Activated CD8-positive, alpha-beta memory T cell treated with anti-CD3 and anti-CD28 coated beads, Interleukin-2, amount 50 U/mL, for 24 hours (primary cell): Measurements from ENCODE around the gene GALM.
"Not testable (repeated sequence)": the region's sequence is repeated elsewhere in the genome, so short reads cannot be mapped to it uniquely, and the experiment has no call there.

Experiments
- DNase-seq: peaks from one replicate; pipeline ENCODE4 v3.0.0-alpha.2; 2020; ENCODE audit errors: extremely low read depth

The GALM gene

GRCh38 chr2:38650012-38650411 lies 15.9 kb upstream of the GALM start:
- no peak for DNase-seq

DNA sequence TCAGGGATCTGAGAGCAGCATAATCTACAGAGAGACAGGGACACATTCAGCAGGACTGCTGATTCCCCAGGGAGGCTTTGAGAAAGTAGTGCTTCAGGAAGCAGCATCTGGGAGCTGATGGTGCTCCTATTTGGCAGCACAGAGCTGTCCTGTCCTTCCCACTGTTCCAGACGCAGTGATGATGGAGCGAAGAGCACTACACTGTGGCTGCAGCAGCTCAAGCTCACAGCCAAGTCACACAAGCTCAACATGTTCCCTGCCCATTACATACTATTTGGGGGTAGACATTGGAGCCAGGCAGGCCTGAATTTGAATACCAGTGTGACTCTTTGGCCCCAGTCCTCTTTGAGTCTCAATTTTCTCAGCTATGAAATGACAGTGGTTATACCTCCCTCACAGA lies 15.2 kb upstream of the GALM start:
- DNase-seq = no peak

DNA sequence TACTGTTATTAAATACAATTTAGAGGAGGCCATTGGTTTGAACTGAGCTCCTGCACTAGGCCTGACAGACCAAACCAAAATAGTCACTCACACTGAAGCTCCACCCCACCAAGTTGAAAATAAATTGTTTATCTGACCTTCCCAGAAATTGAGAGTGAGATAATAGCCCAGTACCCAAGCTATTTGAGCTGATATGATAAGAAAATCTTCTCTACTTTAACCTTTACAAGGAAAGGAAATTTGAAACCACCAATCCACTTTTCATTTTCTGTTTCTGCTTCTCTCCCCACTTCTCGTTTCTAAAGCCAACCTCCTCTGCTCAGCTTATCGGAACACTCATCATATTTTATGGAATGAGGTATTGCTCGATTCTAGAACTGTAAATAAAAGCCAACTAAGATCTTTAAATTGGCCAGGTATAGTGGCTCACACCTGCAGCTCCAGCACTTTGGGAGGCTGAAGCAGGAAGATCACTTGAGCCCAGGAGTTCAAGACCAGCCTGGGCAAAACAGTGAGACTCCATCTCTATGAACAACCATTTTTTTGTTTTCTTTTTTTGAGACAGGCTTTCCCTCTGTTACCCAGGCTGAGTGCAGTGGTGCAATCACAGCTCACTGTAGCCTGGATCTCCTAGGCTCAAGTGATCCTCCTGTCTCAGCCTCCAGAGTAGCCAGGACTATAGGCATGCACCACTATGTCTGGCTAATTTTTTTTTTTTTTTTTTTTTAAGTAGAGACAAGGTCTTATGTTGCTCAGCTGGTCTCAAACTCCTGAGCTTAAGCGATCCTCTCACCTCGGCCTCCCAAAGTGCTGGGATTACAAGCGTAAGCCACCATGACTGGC lies 13.3 kb upstream of the GALM start:
- no peak for DNase-seq

GRCh38 chr2:38653380-38653714 lies 12.6 kb upstream of the GALM start:
- no peak for DNase-seq

GRCh38 chr2:38653715-38654527 lies 12.0 kb upstream of the GALM start:
- peak; percentile 42 for DNase-seq

GRCh38 chr2:38654528-38655381 lies 11.2 kb upstream of the GALM start:
- DNase-seq = no peak

GRCh38 chr2:38655441-38655840 lies 10.5 kb upstream of the GALM start:
- no peak for DNase-seq

- DNase-seq = no peak
Measured at GRCh38 chr2:38656866-38657480, 8.9 kb upstream of the GALM start.

DNA sequence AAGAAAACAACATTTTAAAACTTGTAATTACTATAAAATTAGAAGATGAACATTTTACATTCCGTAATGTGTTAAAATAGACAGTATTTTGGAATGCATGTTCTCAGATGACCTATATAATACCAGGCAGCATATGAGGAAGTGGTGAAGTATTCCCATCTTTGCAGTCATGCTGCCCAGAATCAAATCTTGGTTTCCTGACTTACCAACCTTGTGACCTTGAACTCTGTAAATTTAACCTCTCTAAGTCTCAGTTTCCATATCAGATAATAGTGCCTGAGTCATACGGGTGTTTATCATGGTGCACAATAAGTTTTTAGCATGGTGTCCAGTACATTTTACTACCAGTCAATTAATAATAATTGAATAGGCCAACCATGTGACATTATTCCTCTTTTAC lies 7.3 kb upstream of the GALM start:
- DNase-seq = no peak

DNA sequence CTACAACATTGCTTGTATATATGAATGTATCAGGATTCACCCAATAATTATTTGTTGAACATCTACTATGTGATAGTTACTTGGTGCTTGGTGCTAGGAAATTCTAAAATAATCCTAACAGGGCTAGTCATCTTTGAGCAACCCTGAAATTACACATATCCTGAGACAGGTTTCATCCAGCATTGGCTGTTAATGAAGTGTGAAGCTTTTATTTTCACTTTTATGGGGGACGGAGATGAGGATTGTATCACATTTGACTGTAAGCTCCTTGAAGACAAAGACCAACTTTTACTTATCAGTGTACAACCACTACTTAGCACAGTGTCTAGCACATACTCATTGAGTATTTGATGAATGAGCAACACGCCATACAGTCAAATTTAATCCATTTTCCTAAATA lies 6.8 kb upstream of the GALM start:
- DNase-seq = no peak

DNA sequence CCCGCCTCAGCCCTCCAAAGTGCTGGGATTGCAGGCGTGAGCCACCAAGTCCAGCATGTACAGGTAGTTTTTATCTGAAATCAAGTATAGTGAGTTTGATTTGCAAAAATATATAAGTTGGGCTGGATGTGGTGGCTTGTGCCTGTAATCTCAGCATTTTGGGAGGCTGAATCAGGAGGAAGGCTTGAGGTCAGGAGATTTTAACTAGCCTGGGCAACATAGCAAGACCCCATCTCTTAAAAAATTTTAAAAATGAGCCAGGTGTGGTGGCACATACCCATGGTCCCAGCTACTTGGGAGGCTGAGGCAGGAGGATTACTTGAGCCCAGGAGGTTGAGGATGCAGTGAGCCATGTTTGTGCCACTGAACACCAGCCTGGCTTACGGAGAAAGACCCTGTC lies 5.6 kb upstream of the GALM start:
- no peak for DNase-seq

DNA sequence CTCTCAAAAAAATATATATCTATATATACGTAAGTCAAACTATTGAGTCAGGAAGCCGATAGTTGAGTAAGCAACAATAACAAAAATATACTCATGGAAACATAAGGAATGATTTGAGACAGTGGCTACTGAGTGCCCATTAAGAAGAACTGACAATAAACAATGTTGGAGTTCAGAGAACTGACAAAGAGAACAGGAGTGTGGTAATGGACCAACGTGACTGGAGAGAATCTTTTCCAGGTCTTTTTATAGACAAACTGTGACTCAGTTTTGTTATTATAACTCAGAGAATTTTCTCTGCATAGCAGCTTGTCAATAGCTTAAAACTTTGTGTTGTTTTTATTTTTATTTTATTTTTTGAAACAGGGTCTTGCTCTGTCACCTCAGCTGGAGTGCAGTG lies 4.6 kb upstream of the GALM start:
- DNase-seq = no peak

DNA sequence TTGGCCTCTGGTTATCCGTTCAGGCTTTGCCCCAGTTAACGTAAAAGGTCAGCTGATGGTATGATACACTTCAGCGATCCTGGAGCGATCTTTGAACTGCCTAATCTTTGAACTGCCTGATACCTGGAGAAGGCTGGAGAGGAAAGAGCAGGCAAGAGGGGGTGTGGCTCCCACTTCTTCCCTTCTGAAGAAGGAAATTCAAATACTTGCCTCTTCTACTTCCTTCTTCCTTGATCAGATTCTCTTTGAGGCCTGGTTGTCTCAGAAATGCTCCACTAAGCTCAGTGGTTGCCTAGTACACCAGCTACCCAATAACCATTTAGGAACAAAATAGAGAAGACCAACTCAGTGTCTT lies 619 bp downstream of the GALM start:
- DNase-seq = no peak

GRCh38 chr2:38668092-38668491 lies 2.2 kb downstream of the GALM start:
- no peak for DNase-seq

- DNase-seq = no peak
Measured at GRCh38 chr2:38668779-38669479, 3.0 kb downstream of the GALM start.

GRCh38 chr2:38671303-38671702 lies 5.4 kb downstream of the GALM start:
- no peak for DNase-seq

DNA sequence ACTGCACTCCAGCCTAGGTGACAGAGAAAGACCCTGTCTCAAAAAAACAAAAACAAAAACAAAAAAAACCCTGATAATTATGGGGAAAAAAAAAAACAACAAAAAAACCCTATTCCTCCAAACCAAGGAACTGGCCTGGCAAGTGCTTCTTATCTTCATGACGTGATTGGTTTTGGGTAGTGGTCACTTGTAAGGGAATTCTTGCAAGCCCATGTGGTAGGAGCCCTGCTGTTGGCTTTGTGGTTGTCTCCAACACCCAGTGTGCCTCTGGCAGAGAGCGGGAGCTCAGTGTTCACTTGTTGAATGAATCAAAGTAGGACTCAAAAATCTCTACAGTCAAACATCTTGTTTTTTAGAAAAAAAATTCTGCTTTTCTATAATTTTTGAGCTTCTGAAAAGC lies 6.0 kb downstream of the GALM start:
- DNase-seq = no peak

DNA sequence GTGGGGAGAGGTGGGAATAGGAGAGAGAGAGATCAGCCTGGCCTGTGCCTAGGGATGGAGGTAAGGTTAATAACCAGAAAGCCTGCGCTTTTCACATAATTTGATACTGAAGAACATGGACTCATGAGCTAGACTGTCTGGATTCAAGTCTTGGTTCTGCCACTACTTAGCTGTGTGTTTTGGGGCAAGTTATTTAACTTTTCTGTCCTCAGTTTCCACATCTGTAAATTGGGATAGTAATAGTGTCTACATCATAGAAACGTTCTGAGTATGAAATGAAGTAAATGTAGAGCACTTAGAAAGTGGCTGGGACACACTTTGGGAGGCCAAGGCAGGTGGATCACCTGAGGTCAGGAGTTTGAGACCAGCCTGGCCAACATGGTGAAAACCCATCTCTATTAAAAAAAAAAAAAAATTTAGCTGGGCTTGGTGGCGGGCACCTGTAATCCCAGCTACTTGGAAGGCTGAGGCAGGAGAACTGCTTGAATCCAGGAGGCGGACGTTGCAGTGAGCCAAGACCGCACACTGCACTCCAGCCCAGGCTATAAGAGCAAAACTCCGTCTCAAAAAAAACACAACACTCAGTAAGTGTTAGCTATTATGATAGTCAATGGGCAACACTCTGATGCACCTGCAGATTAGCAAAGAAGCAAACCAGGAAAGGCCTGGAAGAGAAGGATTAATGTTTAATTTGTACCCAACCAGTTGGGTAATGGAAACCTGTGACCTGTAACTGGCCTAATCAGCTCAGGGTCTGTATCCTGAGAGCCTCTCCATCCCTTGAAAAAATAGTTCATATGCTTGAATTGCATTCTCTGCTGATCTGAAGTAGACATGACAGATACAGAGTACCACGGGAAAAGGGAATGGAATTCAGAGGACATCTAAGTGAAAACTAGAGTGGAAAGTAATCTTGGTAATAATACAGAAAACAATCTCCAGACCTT lies 6.8 kb downstream of the GALM start:
- no peak for DNase-seq

DNA sequence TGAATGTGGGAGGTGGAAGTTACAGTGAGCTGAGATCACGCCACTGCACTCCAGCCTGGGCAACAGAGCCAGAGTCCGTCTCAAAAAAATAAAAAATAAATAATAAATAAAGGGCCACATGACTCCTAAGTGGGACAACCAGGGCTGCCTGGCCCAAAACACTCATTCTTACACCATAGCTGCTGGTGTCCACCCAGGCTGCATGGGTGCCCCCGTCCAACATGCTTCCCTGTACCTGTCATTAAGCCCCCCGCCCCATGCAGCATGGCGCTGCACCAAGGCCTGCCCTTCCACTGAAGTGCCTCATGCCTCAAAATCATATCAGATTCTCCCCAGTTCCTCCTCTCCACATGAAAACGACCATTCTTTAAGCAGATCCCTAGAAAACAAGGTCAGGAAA lies 10.8 kb downstream of the GALM start:
- DNase-seq = no peak

DNA sequence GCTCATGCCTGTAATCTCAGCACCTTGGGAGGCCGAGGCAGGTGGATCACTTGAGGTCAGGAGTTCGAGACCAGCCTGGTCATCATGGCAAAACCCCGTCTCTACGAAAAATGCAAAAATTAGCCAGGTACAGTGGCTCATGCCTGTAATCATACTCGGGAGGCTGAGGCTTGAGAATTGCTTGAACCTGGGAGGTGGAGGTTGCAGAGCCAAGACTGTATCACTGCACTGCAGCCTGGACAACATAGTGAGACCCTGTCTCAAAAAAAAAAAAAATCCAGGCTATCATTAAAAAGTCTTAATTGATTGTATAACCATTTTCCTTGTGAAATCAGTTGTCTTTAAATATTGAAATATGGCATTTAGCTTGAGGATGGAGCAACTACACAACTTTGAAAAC lies 15.0 kb downstream of the GALM start:
- DNase-seq = not testable (repeated sequence)
